Measurements from ENCODE around the gene FOXP1. TPM values are rescaled to one million over a fixed set of nuclear protein-coding genes. Genes with fewer than 3 reads are reported as not detected.
A peak's percentile ranks its signal among the peaks of the same experiment; 100 is the strongest.
"Not testable (repeated sequence)": the region's sequence is repeated elsewhere in the genome, so short reads cannot be mapped to it uniquely, and the experiment has no call there.

FOXP1 gene
- total RNA-seq, 1 donor from 2014 or later: 26.1 TPM

DNA sequence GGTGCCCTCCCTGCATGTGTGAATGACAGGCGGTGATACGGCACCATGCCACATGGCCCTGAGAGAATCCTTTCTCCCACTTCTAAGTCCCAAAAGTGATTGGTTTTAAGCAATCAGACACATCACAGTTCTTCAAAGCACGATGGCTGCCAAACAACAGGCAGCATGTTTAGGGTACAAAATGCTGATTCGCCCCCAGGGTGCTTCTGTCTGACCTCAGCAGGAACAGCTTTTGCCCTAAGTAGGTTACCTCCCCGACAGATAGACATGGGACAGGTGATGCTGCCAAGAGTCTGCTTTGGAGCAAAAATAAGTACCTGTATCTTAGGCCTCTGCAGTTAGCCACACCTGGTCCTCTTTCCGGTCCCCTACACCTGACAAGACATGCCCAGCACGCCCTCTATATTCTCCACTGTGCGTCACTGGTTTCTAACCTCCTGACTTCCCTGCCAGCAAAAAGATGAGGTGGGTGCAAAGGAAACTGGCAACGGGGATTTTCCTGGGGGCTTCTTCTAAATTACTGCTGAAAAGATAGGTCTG is 549.8 kb downstream of the FOXP1 start:
- no peak for ATAC-seq
- no peak for DNase-seq (ENCODE audit: low spot score)

DNA sequence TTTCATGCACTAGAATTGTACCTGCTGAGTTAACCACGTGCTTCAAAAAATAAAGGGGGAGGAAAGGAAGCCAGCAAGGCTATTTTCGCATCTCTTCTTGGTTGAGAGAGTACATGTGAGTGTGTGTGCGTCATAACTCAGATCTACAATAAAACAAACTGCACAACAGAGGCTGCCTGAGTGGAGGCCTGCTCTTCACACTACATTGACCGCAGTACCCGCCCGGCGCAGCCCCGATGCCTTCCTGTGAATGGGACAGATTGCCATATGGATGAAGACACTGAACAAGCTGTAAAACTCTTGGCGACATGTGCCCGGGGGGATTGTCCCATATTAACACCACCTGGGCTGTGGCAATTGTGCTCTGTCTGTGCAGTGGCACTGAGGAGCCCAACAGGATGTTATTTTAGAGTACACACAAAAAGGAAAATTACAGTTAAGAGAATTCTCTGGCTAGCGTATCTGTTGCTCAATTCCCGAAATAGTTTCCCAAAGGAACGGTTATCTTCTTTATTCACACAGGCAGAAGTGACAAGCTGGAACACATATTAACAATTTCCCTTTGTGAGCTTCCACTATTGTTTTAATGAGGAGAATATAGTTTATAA is 551.5 kb downstream of the FOXP1 start:
- no peak for ATAC-seq
- DNase-seq (ENCODE audit: low spot score): no peak

DNA sequence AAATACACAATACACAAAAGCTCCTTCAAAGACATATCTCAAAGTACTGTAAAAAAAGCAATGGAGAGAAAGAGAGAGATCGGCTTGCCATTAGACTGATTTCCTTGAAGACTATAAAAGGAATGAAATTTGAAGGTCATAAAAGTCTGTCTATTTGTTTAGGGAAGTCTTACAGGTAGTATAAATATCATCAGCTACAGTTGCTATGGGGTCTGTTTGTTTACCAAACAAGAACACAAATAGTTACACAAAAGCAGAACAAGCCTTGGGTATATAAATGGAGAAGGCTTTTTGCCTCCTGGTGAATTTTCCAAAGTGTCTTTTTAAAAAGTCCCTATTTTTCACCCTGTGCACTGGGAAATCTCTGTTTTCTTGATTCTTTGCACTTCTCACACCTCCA is 552.3 kb downstream of the FOXP1 start:
- no peak for ATAC-seq
- no peak for DNase-seq (ENCODE audit: low spot score)

DNA sequence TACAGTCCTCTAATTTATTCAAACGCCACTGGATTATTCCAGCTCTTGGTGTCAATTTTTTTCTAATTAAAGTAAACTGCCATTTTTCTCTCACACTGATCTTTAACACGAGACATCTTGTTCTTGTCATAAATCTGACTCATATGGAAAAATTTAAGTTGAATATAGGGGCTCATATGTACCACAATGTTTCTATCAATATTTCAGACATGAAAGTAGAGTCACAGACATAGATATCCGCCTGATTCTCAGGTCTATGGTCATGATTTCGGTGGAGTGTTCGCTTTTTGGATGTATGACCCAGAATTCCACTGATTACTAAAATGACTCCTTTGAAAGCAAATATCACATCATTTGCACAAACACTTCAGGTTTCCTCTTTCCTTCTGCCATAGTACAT is 552.8 kb downstream of the FOXP1 start:
- no peak for ATAC-seq

DNA sequence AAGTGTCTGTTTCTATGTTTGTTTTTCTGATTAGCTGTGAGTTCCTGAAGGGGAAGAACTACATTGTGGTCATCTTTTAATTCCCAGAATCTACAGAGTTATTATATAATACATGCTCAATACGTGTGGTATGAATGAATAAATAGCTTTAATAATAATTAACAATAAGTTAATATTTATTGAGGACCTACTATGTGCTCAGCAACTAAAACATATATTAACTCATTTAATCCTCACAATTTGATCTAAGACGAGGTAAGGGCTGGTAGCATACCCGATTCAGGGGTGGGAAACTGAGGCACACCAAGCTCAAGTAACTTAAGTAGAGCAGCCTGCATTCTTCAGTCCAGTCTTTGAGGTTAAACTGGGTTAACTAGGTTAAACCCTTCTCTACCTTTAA is 553.8 kb downstream of the FOXP1 start:
- no peak for ATAC-seq

More for the DNA sequence above, 552.8 kb downstream of the FOXP1 start:
- DNase-seq (ENCODE audit: low spot score): no peak

DNA sequence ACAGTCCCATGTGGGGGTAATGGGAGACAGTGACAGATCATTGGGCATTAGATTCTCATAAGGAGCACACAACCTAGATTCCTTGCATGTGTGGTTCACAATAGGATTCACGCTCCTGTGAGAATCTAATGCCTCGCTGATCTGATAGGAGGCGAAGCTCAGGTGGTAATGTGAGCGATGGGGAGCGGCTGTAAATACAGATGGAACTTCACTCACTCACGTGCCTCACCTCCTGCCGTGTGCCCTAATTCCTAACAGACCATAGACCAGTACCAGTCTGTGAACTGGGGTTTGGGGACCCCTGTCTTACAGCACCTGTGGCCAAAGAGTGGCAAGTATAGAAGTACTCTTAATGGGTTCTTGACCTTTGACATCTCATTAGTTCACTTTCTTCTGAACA is 554.7 kb downstream of the FOXP1 start:
- ATAC-seq (no peak), DNase-seq (ENCODE audit: low spot score) (no peak)

More for the DNA sequence above, 553.8 kb downstream of the FOXP1 start:
- no peak for DNase-seq (ENCODE audit: low spot score)

DNA sequence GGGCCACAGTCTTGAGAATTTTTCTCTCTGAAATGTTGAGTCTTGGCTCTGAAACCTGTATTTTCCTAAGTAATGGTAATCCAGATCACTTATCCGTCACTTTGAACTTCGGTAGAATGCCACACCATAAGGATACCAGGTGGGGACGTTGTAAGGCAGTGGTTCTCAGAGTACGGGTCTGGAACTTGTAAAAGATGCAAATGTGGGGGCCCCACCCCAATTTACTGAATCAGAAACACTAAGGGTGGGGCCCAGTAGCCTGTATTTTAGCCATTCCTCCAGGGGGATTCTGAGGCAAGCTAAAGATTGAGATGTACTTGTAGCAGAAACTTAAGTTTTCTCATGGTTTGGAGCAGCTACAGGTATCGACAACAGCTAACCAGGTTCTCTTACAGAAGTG is 555.3 kb downstream of the FOXP1 start:
- DNase-seq (ENCODE audit: low spot score) (no peak), ATAC-seq (no peak)

DNA sequence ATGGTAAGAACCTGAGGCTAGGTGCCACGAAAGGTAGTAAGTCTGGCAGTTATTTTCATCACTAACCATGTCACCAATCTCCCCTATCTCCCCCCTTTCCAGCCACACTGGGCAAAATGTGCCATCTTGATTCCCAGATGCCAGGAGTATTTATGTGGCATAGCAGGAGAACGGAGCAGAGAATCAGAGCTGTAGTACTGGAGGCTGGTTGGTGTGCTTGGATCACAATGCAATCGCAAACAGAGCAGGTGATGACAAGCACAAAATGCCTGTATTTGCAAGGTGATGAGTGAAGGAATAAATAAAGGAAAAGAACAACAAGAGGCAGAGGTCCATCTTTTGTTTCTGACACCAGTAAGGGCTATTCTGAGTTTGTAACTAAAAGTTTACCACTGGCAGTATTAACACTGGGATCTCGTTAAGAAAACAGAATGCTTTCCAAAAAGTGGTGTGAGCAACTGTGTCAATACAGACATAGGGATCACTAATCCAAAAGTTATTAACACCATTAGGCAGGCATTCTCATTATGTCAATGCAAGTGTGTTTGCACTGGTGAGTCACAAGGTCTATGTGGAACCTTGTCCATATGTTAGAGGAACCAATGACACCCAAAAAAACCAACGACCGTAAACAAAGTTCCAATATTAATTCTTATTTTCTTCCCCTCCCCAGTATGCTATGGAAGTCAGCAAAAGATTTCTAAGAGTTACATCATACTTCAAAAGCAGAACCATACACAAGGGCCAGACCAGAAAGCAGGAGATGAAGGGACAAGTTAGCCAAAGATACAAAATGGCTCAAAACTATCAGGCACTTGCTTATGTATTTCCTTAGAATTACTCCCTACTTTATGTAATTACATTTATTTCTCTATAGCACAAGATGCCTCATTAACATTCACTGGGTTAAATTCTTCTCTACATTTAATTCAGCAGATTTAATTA is 556.6 kb downstream of the FOXP1 start:
- DNase-seq (ENCODE audit: low spot score) (no peak), ATAC-seq (peak; percentile 66)

DNA sequence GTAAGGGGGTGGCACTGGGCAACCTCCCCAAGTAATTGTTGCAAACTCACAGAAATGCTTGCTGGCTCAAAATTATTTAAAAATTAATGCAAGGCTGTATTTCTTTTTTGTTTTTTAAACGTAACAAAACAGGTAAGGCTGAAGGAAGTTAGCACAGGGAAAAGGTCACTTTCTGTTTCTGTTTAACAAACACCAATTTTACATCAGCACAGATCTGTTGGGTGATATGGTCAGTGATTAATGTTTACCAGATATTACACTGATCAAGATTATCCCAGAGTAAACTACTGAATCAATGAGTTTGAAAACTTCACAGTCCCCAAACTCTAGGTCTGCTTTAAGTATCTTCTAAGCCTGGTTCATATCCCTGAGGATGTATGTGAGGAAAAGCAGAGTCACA is 558.0 kb downstream of the FOXP1 start:
- ATAC-seq (peak; percentile 77), DNase-seq (ENCODE audit: low spot score) (no peak)

DNA sequence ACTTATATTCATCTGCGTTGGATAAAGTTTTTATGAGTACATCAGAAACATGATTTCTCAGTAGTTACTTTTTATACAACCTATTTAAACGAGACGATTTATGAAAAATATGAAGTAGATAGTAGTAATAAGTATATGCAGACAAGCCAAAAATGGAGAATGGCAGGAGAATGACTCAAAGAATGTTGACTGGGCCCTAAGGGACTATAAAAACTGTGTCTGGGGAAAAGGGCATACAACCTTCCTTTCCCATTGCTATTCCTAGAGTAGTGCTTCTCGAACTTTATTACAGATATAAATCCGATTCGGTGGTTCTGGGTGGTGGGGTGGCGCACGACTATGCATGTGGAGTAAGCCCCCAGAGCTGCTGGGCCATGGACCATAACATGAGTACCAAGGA is 558.5 kb downstream of the FOXP1 start:
- no peak for ATAC-seq

DNA sequence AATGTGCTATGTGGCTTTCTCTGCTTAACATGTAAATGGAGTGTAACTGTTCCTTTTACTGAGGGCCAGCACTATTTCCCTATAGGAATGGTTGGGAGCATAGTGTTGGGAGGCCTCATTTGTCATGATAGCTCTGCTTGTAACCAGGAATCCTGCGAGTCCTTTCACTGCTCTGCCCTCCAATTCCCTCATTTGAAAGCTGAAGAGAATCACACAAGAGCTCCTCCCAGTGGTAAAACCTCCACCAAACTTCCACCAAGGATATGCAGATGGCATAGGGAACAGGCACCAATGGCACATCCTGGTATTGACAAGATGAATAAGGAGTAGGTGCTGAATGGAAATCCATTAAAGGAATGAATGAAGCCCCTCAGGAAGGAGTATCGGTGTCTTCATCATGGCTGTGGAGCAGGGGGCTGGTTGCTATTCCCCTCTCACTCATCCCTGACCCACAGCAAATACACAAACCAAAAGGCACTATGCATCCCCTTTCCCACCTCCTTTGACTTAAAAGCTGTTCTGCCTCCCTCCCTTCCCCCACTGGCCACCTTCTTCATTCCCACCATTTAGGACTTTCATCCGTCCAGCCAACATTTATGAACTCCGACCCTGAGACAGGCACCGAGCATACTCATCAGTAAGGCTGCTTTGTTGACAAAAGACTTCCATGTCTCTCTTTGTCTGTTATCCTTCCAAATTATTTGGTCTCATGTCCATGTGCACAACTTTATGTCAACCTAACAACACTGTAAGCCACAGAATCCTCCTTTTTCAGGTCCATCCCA is 560.8 kb downstream of the FOXP1 start:
- ATAC-seq (peak; percentile 60), DNase-seq (ENCODE audit: low spot score) (no peak)

More for the DNA sequence above, 558.5 kb downstream of the FOXP1 start:
- no peak for DNase-seq (ENCODE audit: low spot score)

DNA sequence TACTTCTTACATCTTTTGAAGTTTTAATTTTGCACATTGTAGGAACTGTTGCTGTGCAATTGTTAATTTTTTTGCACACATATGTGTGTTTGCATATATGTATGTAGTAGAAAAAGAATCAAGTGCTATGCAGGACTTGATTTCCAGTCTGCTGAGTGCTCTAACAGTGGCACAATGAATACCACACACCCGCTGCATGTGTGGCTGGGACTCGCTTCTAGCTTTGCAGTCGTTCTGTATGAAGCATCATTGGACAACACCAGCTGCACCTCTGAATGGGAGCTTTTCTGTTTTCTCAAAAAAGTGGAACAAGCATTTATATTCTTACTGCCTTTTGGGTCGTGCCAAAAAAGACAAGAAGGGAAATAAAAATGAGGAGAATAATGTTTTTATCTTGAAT is 564.7 kb downstream of the FOXP1 start:
- DNase-seq (ENCODE audit: low spot score): no peak
- no peak for ATAC-seq

DNA sequence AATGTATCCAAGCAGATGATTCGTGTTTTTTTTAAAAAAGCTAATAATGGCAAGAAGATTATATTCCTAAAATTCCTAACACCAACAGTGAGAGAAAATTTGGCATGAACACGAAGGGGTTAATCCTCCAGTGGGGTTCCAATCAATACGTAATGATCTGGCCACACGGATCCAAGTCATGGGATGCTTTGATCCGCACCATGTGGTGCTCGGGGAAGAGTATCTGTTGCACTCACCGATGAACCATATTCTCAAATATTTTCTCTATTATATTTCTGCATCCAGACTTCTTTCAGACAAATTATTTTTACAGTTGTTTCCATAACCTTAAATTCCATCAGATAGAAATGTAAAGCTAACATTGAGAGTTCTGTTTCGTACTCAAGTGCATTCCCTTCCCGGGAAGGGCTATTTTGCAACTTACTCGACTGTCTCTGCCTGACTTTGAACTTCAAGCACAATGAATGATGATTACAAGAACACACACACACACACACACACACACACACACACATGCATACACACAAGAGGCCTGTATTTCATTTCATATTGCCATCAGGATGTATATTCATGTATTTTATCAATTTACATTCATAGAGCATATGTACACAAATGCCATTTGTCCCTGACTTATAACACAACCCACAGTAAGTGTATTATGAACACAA is 567.2 kb downstream of the FOXP1 start:
- peak; percentile 78 for ATAC-seq
- no peak for DNase-seq (ENCODE audit: low spot score)

DNA sequence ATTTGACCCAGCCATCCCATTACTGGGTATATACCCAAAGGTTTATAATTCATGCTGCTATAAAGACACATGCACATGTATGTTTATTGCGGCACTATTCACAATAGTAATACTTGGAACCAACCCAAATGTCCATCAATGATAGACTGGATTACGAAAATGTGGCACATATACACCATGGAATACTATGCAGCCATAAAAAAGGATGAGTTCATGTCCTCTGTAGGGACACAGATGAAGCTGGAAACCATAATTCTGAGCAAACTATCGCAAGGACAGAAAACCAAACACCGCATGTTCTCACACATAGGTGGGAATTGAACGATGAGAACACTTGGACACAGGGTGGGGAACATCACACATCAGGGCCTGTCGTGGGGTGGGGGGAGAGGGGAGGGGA is 568.9 kb downstream of the FOXP1 start:
- not testable (repeated sequence) for ATAC-seq; DNase-seq (ENCODE audit: low spot score)

DNA sequence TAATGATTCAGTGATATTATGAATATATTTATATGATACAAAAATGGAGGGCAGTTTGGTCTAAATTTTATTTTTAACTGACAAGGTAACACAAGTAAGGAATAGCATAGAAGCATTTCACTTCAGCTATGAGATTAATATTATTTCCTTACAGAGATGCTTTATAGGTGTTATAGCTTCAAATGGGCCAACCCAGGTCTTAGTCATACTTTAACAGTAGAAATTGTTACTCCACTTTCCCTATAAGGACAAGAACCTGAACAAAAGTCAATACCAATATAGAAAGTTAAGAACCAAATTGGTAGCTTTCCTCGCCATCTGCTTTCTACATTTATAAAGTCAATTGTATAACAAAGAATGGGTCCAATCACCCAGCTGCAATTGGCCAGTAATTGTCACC is 570.6 kb downstream of the FOXP1 start:
- no peak for DNase-seq (ENCODE audit: low spot score)
- no peak for ATAC-seq

DNA sequence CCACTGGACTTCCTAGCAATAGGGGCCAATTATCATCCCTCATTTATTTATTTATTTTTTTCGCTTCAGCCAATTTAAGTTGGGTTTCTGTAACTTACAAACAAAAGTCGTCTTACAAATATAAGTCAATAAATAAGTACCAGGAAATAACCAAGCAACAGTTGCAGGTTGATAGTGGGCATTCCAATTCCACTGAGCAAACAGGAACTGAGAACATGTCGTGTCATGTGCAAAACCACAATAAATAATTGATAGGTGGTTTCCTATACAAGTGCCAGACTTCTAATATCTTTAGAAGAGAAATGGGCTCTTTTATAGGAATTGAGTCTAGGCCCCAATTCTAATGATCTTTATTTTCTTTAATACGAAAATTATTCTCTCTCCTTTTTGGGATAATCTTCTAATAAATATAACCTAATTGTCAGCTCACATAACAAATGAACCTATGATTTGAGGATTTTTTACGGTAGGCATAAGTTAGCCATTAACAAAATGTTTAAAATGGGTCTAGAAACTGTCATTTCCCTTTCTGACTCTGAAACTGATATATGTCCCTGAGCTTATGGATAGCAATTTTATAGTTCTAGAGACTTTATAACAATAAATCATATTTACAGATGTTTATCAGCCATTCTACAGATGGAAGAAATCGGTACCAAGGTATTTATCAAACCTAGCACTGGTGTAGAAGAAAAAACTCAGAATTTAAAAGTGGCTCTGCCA is 571.8 kb downstream of the FOXP1 start:
- ATAC-seq (no peak), DNase-seq (ENCODE audit: low spot score) (no peak)

DNA sequence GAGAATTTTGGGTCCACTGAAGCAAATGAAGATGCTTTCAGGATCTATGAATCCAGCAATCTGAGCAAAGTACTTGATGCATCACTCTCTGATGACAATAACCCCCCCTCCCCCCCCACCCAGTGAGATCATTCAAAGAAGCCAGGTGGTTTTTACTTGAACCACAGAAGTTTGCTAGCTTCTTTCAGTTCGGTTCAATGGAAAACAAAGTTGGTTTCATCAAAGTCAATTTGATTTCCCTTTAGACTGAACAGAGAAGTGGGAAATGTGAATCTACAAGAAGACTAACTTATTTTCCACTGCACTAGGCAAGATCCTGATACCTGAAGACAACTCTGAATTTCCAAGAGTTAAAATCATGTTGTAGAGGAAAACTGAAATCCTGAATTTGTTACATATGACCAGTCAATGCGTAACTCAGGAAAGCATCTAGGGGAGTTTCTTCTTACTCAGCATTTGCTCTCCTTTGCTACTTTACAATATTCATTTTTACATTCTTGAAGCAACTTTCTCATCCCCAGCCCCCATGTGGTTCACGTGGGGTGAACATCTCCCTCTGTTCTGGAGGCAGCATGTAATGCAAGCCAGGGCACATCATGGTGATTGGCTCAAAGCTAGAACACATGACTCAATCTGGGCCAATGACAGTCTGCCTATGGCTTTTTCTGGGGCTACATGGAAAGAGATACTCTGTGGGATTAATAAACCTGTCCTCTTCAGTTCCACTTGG is 572.6 kb downstream of the FOXP1 start:
- ATAC-seq: no peak
- no peak for DNase-seq (ENCODE audit: low spot score)

DNA sequence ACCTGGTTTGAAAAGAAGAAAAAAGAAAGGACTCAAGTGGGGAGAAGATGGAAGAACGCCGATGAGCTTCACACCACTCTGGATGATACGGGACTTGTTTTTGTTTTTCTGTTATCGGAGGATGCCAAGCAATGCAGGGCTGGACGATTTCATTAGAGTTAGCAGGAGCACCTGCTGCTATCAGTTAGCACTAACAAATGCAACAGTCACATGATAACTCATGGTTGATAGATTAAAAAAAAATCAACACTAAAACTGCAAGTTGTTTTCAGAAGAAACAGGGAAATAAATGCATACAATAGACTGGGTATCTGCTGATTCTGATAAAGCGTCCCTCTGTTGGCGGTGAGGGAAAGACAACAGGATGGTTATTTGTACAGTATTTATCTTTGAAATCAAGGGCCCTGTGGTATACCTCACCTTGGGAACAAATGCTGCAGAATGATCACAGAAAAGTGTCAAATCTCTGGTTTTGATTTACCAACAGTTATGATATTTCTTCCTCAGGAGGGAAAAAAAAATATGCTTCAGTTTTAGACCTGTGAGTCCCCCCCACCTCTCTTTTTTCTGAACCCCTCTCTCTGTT is 575.1 kb downstream of the FOXP1 start:
- DNase-seq (ENCODE audit: low spot score) (no peak), ATAC-seq (no peak)
